A549 (cell line): ENCODE data around the gene RPS2. TPM values are rescaled to one million over a fixed set of nuclear protein-coding genes. Genes with fewer than 3 reads are reported as not detected.

Experiments
- ATAC-seq, 2 experiments: fragments of 200-7000 bp in 1 of 2; fragments of >200 bp in 1 of 2; cut with Nextera tagmentation in 1 of 2; cut with Tn5 transposase in 1 of 2; 3 replicates each; pipeline versions ENCODE4 v1.8.0 to v1.9.1; 2018 to 2020; ENCODE audit warnings: mild to moderate bottlenecking in 1 of 2, moderate library complexity in 1 of 2
- CTCF ChIA-PET: fragments of 300-600 bp; sonication (Branson Sonifier 250); formaldehyde crosslinking; extraction: SDS; loops from one replicate; lab custom pipeline; 2021; ENCODE audit warnings: antibody characterized with exemption, inconsistent platforms; lab: Yijun Ruan, JAX
- POLR2A ChIA-PET: fragments of 350-600 bp; formaldehyde crosslinking; extraction: SDS; loops from one replicate; lab custom pipeline; 2021; ENCODE audit warnings: antibody characterized with exemption, inconsistent platforms; lab: Yijun Ruan, JAX
- DNase-seq, 2 experiments: peaks; one replicate each; pipeline versions ENCODE4 v3.0.0 to v3.0.0-alpha.2; 2011 to 2016; ENCODE audit warnings: low read depth in 1 of 2, low spot score in 1 of 2
- FAIRE-seq: peaks from 2 replicates; lab custom pipeline; 2011; peaks lifted over from hg19 to GRCh38; lab: Jason Lieb, UNC
- H3K27ac ChIP-seq, 2 experiments: fragments of >200 bp; sonication (Bioruptor Twin); formaldehyde crosslinking; 3 replicates each; pipeline ENCODE4 v1.5.1; 2016 to 2017
- H3K4me1 ChIP-seq: fragments of >200 bp; sonication (Bioruptor Twin); formaldehyde crosslinking; 3 replicates; pipeline ENCODE4 v1.6.1; 2016
- H3K4me2 ChIP-seq: fragments of >200 bp; sonication (Bioruptor Twin); formaldehyde crosslinking; 3 replicates; pipeline ENCODE4 v1.6.1; 2016
- H3K4me3 ChIP-seq: fragments of >200 bp; sonication (Bioruptor Twin); formaldehyde crosslinking; 3 replicates; pipeline ENCODE4 v1.5.1; 2016
- H3K9me3 ChIP-seq: fragments of >200 bp; sonication (Bioruptor Twin); formaldehyde crosslinking; 3 replicates; pipeline ENCODE4 v1.6.1; 2016
- BHLHE40 ChIP-seq: IDR thresholded peaks from 2 replicates; pipeline ENCODE4 v1.6.1; 2012; ENCODE audit warnings: low read depth, low read length, inconsistent platforms
- CTCF ChIP-seq: fragments of >200 bp; sonication (Bioruptor Twin); formaldehyde crosslinking; IDR thresholded peaks from 3 replicates; pipeline ENCODE4 v1.5.1; 2016
- E2F6 ChIP-seq: IDR thresholded peaks from 2 replicates; pipeline ENCODE4 v1.6.1; 2012; ENCODE audit warnings: low read depth, borderline replicate concordance
- ESRRA ChIP-seq: fragments of 150-350 bp; IDR thresholded peaks from 2 replicates; pipeline ENCODE4 v1.6.1; 2014; ENCODE audit warnings: mild to moderate bottlenecking, low read length, borderline replicate concordance
- HMGXB4 ChIP-seq: fragments of 250-450 bp; sonication (Bioruptor Pico); IDR thresholded peaks from 2 replicates; pipeline ENCODE4 v1.5.0; 2021; ENCODE audit warnings: mild to moderate bottlenecking, moderate library complexity, borderline replicate concordance
- HOXA7 ChIP-seq: fragments of 250-450 bp; sonication (Bioruptor Pico); IDR thresholded peaks from 2 replicates; pipeline ENCODE4 v1.5.0; 2020; ENCODE audit warnings: mild to moderate bottlenecking, moderate library complexity
- HOXB5 ChIP-seq: fragments of 250-450 bp; sonication (Bioruptor Pico); IDR thresholded peaks from 2 replicates; pipeline ENCODE4 v1.5.0; 2020; ENCODE audit warnings: mild to moderate bottlenecking, moderate library complexity
- JUN ChIP-seq, 2 experiments: fragments of >200 bp; sonication (Bioruptor Twin); formaldehyde crosslinking; IDR thresholded peaks; 2 replicates in 1 of 2; 3 replicates in 1 of 2; pipeline ENCODE4 v1.6.1; 2016 to 2017
- JUNB ChIP-seq: fragments of >200 bp; sonication (Bioruptor Twin); formaldehyde crosslinking; IDR thresholded peaks from 2 replicates; pipeline ENCODE4 v1.6.1; 2016
- MAFK ChIP-seq: fragments of 450-650 bp; IDR thresholded peaks from 2 replicates; pipeline ENCODE4 v1.6.1; 2014; ENCODE audit not compliant: partially characterized antibody
- MAZ ChIP-seq: fragments of 150-350 bp; IDR thresholded peaks from 2 replicates; pipeline ENCODE4 v1.6.1; 2014; ENCODE audit warnings: antibody characterized with exemption, low read depth, low read length, borderline replicate concordance
- PHF8 ChIP-seq: fragments of 200-600 bp; sonication (generic); IDR thresholded peaks from 2 replicates; pipeline ENCODE4 v1.6.1; 2016; ENCODE audit warnings: low read depth, mild to moderate bottlenecking, antibody characterized with exemption, moderate library complexity, borderline replicate concordance
- POLR2A ChIP-seq: IDR thresholded peaks from 2 replicates; pipeline ENCODE4 v1.6.1; 2012; ENCODE audit warnings: mild to moderate bottlenecking, low read length
- POLR2AphosphoS2 ChIP-seq: conservative IDR thresholded peaks from 2 replicates; pipeline ENCODE4 v1.6.1; 2012; ENCODE audit warnings: low read length, improper control_type of control experiment, inconsistent platforms
- RAD21 ChIP-seq, 2 experiments: fragments of >200 bp in 1 of 2; sonication (Bioruptor Twin) in 1 of 2; formaldehyde crosslinking in 1 of 2; IDR thresholded peaks in 1 of 2; conservative IDR thresholded peaks in 1 of 2; 2 replicates in 1 of 2; 3 replicates in 1 of 2; pipeline ENCODE4 v1.6.1; 2012 to 2018; ENCODE audit warnings: inconsistent platforms in 1 of 2
- RARB ChIP-seq: fragments of 250-450 bp; sonication (Bioruptor Pico); IDR thresholded peaks from 2 replicates; pipeline ENCODE4 v1.8.0; 2021; ENCODE audit warnings: mild to moderate bottlenecking, moderate library complexity
- REST ChIP-seq: fragments of 200-600 bp; sonication (generic); IDR thresholded peaks from 2 replicates; pipeline ENCODE4 v1.6.1; 2016; ENCODE audit warnings: antibody characterized with exemption, mild to moderate bottlenecking, moderate library complexity
- SMC3 ChIP-seq: fragments of >200 bp; sonication (Bioruptor Twin); formaldehyde crosslinking; IDR thresholded peaks from 3 replicates; pipeline ENCODE4 v1.6.1; 2018; ENCODE audit warnings: inconsistent platforms
- TP53 ChIP-seq: fragments of 250-450 bp; sonication (Bioruptor Pico); IDR thresholded peaks from 2 replicates; pipeline ENCODE4 v1.5.0; 2021; ENCODE audit warnings: mild to moderate bottlenecking, moderate library complexity
- WGBS: methylation state at CpG from one replicate; pipeline ENCODE4 v1.1.6; 2017; ENCODE audit errors: missing lambda C conversion rate; 5-methylcytosine and 5-hydroxymethylcytosine counted together
- polyA plus RNA-seq, 4 experiments: library from polyadenylated mRNA; depleted of rRNA in 3 of 4; stranded (reverse); fragments of >200 nt; fragmentation: RNase III in 1 of 4; extraction: RNeasy Plus Mini Kit Qiagen cat#74134 plus additional on column Dnase treatment in 1 of 4; gene quantifications; 2 replicates in 3 of 4; 3 replicates in 1 of 4; pipeline ENCODE4 v1.2.3, GENCODE V29; 2011 to 2017
- TF ChIP-seq, protein P1 (sequence below): fragments of >200 bp; sonication (Bioruptor Twin); formaldehyde crosslinking; IDR thresholded peaks from 3 replicates; pipeline ENCODE4 v1.6.1; 2016

RPS2 gene
- polyA plus RNA-seq, 2 of the 4 experiments (the other 2 are of a cell fraction): 2,621 to 3,626 TPM

- peak; percentile 67; the same call in 1 of the 2 replicates for TF ChIP-seq HMGXB4
- no peak for TF ChIP-seq JUNB
- TF ChIP-seq TP53 (CRISPR knock-in tag): peak; percentile 91; the same call in 1 of the 2 replicates
- peak; percentile 94 for TF ChIP-seq POLR2AphosphoS2
- TF ChIP-seq HOXB5 (CRISPR knock-in tag): 0 out of 2 replicates have a peak, but pooled peaks have one; percentile 39
- no peak for TF ChIP-seq MAFK
- peak; percentile 90 for TF ChIP-seq RARB (CRISPR knock-in tag)
- no peak for TF ChIP-seq E2F6
- TF ChIP-seq REST: no peak
- TF ChIP-seq, protein P1, sequence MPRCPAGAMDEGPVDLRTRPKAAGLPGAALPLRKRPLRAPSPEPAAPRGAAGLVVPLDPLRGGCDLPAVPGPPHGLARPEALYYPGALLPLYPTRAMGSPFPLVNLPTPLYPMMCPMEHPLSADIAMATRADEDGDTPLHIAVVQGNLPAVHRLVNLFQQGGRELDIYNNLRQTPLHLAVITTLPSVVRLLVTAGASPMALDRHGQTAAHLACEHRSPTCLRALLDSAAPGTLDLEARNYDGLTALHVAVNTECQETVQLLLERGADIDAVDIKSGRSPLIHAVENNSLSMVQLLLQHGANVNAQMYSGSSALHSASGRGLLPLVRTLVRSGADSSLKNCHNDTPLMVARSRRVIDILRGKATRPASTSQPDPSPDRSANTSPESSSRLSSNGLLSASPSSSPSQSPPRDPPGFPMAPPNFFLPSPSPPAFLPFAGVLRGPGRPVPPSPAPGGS: peak; percentile 95
- TF ChIP-seq HOXA7 (CRISPR knock-in tag): peak; percentile 94
- TF ChIP-seq, all 56 proteins: peak for 15
Measured at GRCh38 chr16:1960665-1961630, 3.7 kb downstream of the RPS2 start (continued).

- H3K27ac ChIP-seq: peak within 1 kb of the TSS; percentile 92 to 97
- DNase-seq: peak; percentile 76 to 94
- ATAC-seq: peak; percentile 68 to 83
- H3K4me1 ChIP-seq: peaks cover 30% of the 10 kb centered on the region
- no peaks in the 10 kb centered on the region for H3K9me3 ChIP-seq
- POLR2A ChIA-PET: interaction anchor here (0.6 to 1.4 kb wide), 2 partner anchors 84 to 177 kb away, joined by 3 to 5 read pairs; partner anchors contain the start of genes NUBP2 and SPSB3
- peak within 1 kb of the TSS; percentile 94 for H3K4me2 ChIP-seq
- peak within 1 kb of the TSS; percentile 88 for H3K4me3 ChIP-seq
- CTCF ChIA-PET: interaction anchor here (0.6 to 3.0 kb wide), 9 partner anchors 9 to 181 kb away, joined by 3 to 9 read pairs (median 5); partner anchors contain the start of gene TBL3
- FAIRE-seq: no peak
- WGBS: under 1% methylated on average over 22 of the region's 79 CpGs
- no peak for TF ChIP-seq BHLHE40
- TF ChIP-seq CTCF: peak; percentile 86
- no peak for TF ChIP-seq MAZ
- peak; percentile 78 for TF ChIP-seq SMC3
- TF ChIP-seq POLR2A: peak; percentile 97
- peak; percentile 76 to 87; a peak in 4 of 5 replicates for TF ChIP-seq JUN (IDR thresholded peaks at IDR 0.05)
- peak in 1 of 2 experiments; percentile 60; a peak in 4 of 5 replicates for TF ChIP-seq RAD21 (conservative IDR thresholded peaks at IDR 0.05 in 1 of 2, IDR thresholded peaks at IDR 0.05 in 1 of 2)
- peak; percentile 86; the same call in 1 of the 2 replicates for TF ChIP-seq PHF8
- no peak for TF ChIP-seq ESRRA
- no peak for TF ChIP-seq REST
- TF ChIP-seq JUNB: no peak
Measured at GRCh38 chr16:1959269-1960039, 5.2 kb downstream of the RPS2 start, which contains the start of gene NDUFB10. Gene NDUFB10 (plus strand): TSS chr16:1959538. CDS start chr16:1959625, 87 bp downstream.
